ENCODE measurements around the gene MRGPRG. TPM values are rescaled to one million over a fixed set of nuclear protein-coding genes. Genes with fewer than 3 reads are reported as not detected.

MRGPRG gene
- total and polyA plus RNA-seq, 2 of the 8 experiments (the other 6 are each of a cell fraction or from before 2014, with no cell fraction given) = not detected

GRCh38 chr11:3205261-3206155, 13.1 kb downstream of the MRGPRG start:
- no peak overlapping the region for H3K4ac ChIP-seq (replicated peaks; ENCODE audit: insufficient read length, low read depth, low read length)
- no peak overlapping the region for H3K27ac ChIP-seq (ENCODE audit: low read depth, low read length)
- no peak overlapping the region for H3K56ac ChIP-seq (replicated peaks; ENCODE audit: insufficient read length, low read depth, low read length)
- H2BK120ac ChIP-seq (replicated peaks; ENCODE audit: low read depth, low read length) = no peak overlapping the region
- peaks cover 19% of the 10 kb centered on the region for H3K23me2 ChIP-seq (ENCODE audit: low read depth, low read length)
- WGBS, 2 experiments (ENCODE audit: extremely low coverage in 1 of 2, insufficient coverage in 1 of 2, insufficient read length in 1 of 2, insufficient replicate concordance in 2 of 2, low coverage in 1 of 2, low lambda C conversion rate in 2 of 2, missing lambda C conversion rate in 1 of 2) = 67% methylated on average over 14 of the region's 16 CpGs; no CpG with 5 or more reads in 1 of the 2 experiments
- peaks cover 0 to 10% of the 10 kb centered on the region in 2 experiments for H4K20me1 ChIP-seq (replicated peaks in 1 of 2; ENCODE audit: control insufficient read depth in 1 of 2, insufficient read depth in 2 of 2, low read length in 2 of 2)
- H3K27me3 ChIP-seq (replicated peaks in 1 of 4; ENCODE audit: control insufficient read depth in 3 of 4, extremely low read depth in 1 of 4, insufficient read depth in 3 of 4, low read length in 3 of 4) = peaks cover 10 to 42% (median 32%) of the 10 kb centered on the region in 4 experiments
- H3K36me3 ChIP-seq (ENCODE audit: control insufficient read depth in 2 of 4, insufficient read depth in 4 of 4, low read length in 3 of 4) = no peaks in the 10 kb centered on the region
- no peak overlapping the region for H3K14ac ChIP-seq (ENCODE audit: insufficient read length)
- no peak overlapping the region for H4K91ac ChIP-seq (replicated peaks; ENCODE audit: insufficient read length, low read length)
- H3K18ac ChIP-seq (ENCODE audit: extremely low read depth, low read length) = no peak overlapping the region
- CTCF ChIA-PET (ENCODE audit: partially characterized antibody) = interaction anchor here (0.6 to 12.0 kb wide), 9 partner anchors 8 to 276 kb away, joined by 3 to 99 read pairs (median 4); no protein-coding TSS in a partner anchor
- H3K4me2 ChIP-seq (ENCODE audit: insufficient read depth in 1 of 2, low read depth in 2 of 2, low read length in 2 of 2) = no peak overlapping the region
- H3K4me1 ChIP-seq (replicated peaks in 1 of 4; ENCODE audit: control insufficient read depth in 3 of 4, insufficient read depth in 4 of 4, low read length in 3 of 4) = peaks cover 0 to 4% (median under 1%) of the 10 kb centered on the region in 4 experiments; a peak in 6 of 7 replicates
- H2BK12ac ChIP-seq (ENCODE audit: low read depth, low read length) = 0 out of 2 replicates have a peak overlapping the region, but pooled peaks have one; percentile 17
- no peak overlapping the region for H2BK5ac ChIP-seq (ENCODE audit: low read depth, low read length)
- no peak overlapping the region for H2BK15ac ChIP-seq (ENCODE audit: low read length)
- no peak overlapping the region for H4K5ac ChIP-seq (ENCODE audit: insufficient read length, low read depth, low read length)
- no peak overlapping the region; a peak in 1 of 7 replicates for H3K9ac ChIP-seq (replicated peaks in 1 of 4; ENCODE audit: extremely low read depth in 1 of 4, low read depth in 3 of 4, low read length in 3 of 4)
- no peaks in the 10 kb centered on the region for H3K79me1 ChIP-seq (ENCODE audit: low read depth, low read length)
- no peak overlapping the region for H3K23ac ChIP-seq (ENCODE audit: insufficient read length)
- H3K79me2 ChIP-seq (ENCODE audit: control insufficient read depth in 1 of 2, insufficient read depth in 2 of 2, low read length in 2 of 2) = no peaks in the 10 kb centered on the region
- no peak for DNase-seq (ENCODE audit: low read depth in 1 of 2, low spot score in 2 of 2)
- POLR2A ChIA-PET (ENCODE audit: partially characterized antibody) = interaction anchor here (0.9 to 1.1 kb wide), 2 partner anchors 10 to 19 kb away, joined by 3 read pairs; no protein-coding TSS in a partner anchor
- H2BK20ac ChIP-seq (ENCODE audit: low read length) = no peak overlapping the region
- peak overlapping the region; percentile 32; the same call in 1 of the 2 replicates for H2AK5ac ChIP-seq (ENCODE audit: low read depth, low read length)
- no peak for FAIRE-seq
- H4K8ac ChIP-seq (ENCODE audit: extremely low read depth, insufficient read depth, low read length) = no peak overlapping the region
- H3K9me3 ChIP-seq (ENCODE audit: insufficient read depth in 2 of 2, low read depth in 1 of 2, low read length in 1 of 2) = no peaks in the 10 kb centered on the region
- no peak overlapping the region for H3K4me3 ChIP-seq (ENCODE audit: extremely low read depth in 1 of 4, insufficient read depth in 2 of 4, low read depth in 3 of 4, low read length in 4 of 4)
- TF ChIP-seq ATF2 (IDR thresholded peaks at IDR 0.05; ENCODE audit: low read length) (no peak), RAD21 (IDR thresholded peaks at IDR 0.05 in 1 of 2, conservative IDR thresholded peaks at IDR 0.05 in 1 of 2; ENCODE audit: low read depth in 2 of 2, low read length in 2 of 2) (peak; percentile 16 to 26; a peak in 1 of 4 replicates)
- no peak overlapping the region for H2AFZ ChIP-seq (ENCODE audit: low read length)
